H1 (cell line): ENCODE data around the gene DUSP10. TPM values are rescaled to one million over a fixed set of nuclear protein-coding genes. Genes with fewer than 3 reads are reported as not detected.

Experiments used
- CEBPB ChIP-seq: IDR thresholded peaks from 2 replicates; pipeline ENCODE4 v1.6.1; 2012; ENCODE audit warnings: low read depth, low read length
- PHF8 ChIP-seq: fragments of 200-600 bp; sonication (generic); conservative IDR thresholded peaks from 2 replicates; pipeline ENCODE4 v1.7.1; 2012; ENCODE audit warnings: low read depth, mild to moderate bottlenecking, inconsistent platforms, low read length, moderate library complexity
- SRF ChIP-seq: IDR thresholded peaks from 2 replicates; pipeline ENCODE4 v1.6.1; 2011; ENCODE audit warnings: mild to moderate bottlenecking, low read depth, low read length, moderate library complexity
- polyA plus RNA-seq, 7 experiments: library from polyadenylated mRNA; depleted of rRNA in 3 of 7; stranded (reverse) in 5 of 7; unstranded in 2 of 7; fragments of >200 nt in 5 of 7; fragments of 200-250 nt in 2 of 7; gene quantifications; 1 replicate in 5 of 7; 2 replicates in 1 of 7; 4 replicates in 1 of 7; pipeline versions ENCODE4 v1.2.1 to v1.2.3, GENCODE V29; 2011 to 2013; ENCODE audit warnings: missing spikeins in 2 of 7, mixed read lengths in 2 of 7
- total RNA-seq: library from RNA; stranded (reverse); fragmentation: NEBNext Ultra II Directional; extraction: Animal tissue kit (Norgen Biotek cat#: 25700); gene quantifications from 2 replicates; pipeline ENCODE4 v1.2.1, GENCODE V29; 2021
- TF ChIP-seq, protein P1 (sequence below): fragments of 300-600 bp; sonication (generic); IDR thresholded peaks from 2 replicates; pipeline ENCODE4 v1.7.1; 2012; ENCODE audit warnings: low read length, moderate library complexity, mild to moderate bottlenecking, inconsistent platforms; ENCODE audit not compliant: insufficient replicate concordance
- TF ChIP-seq, protein P2 (sequence below): IDR thresholded peaks from 2 replicates; pipeline ENCODE4 v1.6.1; 2012; ENCODE audit warnings: inconsistent platforms
- TF ChIP-seq, protein P3 (sequence below): IDR thresholded peaks from 2 replicates; pipeline ENCODE4 v1.6.1; 2012; ENCODE audit warnings: low read length, inconsistent platforms
- TF ChIP-seq, protein P4 (sequence below): IDR thresholded peaks from 2 replicates; pipeline ENCODE4 v1.6.1; 2012; ENCODE audit warnings: inconsistent platforms

DUSP10 gene
- total and polyA plus RNA-seq, 2 of the 8 experiments (the other 6 are each of a cell fraction or from before 2014, with no cell fraction given), result 1.2 TPM

DNA sequence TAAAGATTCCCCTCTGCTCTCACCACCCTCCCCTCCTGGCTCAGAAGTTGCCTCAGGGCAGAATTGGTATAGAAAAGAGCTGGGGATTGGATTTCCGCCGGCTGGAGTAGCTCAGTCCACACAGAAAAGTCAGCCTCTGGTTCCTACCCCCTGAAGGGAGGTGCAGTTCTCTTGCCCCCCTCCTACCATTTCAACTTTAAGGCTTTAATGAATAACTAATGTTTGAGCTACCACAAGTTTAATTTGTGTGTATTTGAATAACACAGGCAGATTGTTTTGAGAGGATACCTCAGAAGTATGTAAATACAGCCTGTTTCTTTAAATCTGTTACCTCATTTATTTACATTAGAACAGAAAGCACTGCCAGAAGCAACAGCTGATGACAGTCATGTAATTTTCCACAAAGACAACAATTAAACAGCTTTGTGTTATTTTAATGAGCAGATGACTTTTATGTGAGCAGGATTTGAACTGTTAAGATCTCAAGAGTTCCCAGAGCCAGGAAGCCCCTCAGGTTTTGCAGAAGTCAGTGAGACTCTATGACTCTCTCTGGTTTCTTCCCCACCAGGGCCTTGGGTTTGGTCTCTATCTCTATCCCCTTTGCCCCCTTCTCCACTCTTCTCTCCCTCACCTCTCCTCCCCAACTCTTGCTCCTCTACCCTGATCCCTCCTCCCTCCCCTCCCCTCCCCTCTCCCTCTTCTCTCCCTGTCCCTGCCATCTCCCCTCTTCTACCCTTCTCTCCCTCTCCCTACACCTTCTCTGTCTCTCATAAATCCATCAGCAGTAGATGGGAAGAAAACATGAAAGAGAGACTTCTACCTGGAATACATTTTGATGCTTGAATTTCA is 26.3 kb downstream of the DUSP10 start (continued):
- TF ChIP-seq, protein P1, sequence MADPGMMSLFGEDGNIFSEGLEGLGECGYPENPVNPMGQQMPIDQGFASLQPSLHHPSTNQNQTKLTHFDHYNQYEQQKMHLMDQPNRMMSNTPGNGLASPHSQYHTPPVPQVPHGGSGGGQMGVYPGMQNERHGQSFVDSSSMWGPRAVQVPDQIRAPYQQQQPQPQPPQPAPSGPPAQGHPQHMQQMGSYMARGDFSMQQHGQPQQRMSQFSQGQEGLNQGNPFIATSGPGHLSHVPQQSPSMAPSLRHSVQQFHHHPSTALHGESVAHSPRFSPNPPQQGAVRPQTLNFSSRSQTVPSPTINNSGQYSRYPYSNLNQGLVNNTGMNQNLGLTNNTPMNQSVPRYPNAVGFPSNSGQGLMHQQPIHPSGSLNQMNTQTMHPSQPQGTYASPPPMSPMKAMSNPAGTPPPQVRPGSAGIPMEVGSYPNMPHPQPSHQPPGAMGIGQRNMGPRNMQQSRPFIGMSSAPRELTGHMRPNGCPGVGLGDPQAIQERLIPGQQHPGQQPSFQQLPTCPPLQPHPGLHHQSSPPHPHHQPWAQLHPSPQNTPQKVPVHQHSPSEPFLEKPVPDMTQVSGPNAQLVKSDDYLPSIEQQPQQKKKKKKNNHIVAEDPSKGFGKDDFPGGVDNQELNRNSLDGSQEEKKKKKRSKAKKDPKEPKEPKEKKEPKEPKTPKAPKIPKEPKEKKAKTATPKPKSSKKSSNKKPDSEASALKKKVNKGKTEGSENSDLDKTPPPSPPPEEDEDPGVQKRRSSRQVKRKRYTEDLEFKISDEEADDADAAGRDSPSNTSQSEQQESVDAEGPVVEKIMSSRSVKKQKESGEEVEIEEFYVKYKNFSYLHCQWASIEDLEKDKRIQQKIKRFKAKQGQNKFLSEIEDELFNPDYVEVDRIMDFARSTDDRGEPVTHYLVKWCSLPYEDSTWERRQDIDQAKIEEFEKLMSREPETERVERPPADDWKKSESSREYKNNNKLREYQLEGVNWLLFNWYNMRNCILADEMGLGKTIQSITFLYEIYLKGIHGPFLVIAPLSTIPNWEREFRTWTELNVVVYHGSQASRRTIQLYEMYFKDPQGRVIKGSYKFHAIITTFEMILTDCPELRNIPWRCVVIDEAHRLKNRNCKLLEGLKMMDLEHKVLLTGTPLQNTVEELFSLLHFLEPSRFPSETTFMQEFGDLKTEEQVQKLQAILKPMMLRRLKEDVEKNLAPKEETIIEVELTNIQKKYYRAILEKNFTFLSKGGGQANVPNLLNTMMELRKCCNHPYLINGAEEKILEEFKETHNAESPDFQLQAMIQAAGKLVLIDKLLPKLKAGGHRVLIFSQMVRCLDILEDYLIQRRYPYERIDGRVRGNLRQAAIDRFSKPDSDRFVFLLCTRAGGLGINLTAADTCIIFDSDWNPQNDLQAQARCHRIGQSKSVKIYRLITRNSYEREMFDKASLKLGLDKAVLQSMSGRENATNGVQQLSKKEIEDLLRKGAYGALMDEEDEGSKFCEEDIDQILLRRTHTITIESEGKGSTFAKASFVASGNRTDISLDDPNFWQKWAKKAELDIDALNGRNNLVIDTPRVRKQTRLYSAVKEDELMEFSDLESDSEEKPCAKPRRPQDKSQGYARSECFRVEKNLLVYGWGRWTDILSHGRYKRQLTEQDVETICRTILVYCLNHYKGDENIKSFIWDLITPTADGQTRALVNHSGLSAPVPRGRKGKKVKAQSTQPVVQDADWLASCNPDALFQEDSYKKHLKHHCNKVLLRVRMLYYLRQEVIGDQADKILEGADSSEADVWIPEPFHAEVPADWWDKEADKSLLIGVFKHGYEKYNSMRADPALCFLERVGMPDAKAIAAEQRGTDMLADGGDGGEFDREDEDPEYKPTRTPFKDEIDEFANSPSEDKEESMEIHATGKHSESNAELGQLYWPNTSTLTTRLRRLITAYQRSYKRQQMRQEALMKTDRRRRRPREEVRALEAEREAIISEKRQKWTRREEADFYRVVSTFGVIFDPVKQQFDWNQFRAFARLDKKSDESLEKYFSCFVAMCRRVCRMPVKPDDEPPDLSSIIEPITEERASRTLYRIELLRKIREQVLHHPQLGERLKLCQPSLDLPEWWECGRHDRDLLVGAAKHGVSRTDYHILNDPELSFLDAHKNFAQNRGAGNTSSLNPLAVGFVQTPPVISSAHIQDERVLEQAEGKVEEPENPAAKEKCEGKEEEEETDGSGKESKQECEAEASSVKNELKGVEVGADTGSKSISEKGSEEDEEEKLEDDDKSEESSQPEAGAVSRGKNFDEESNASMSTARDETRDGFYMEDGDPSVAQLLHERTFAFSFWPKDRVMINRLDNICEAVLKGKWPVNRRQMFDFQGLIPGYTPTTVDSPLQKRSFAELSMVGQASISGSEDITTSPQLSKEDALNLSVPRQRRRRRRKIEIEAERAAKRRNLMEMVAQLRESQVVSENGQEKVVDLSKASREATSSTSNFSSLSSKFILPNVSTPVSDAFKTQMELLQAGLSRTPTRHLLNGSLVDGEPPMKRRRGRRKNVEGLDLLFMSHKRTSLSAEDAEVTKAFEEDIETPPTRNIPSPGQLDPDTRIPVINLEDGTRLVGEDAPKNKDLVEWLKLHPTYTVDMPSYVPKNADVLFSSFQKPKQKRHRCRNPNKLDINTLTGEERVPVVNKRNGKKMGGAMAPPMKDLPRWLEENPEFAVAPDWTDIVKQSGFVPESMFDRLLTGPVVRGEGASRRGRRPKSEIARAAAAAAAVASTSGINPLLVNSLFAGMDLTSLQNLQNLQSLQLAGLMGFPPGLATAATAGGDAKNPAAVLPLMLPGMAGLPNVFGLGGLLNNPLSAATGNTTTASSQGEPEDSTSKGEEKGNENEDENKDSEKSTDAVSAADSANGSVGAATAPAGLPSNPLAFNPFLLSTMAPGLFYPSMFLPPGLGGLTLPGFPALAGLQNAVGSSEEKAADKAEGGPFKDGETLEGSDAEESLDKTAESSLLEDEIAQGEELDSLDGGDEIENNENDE, result peak; percentile 90
- TF ChIP-seq, protein P2, sequence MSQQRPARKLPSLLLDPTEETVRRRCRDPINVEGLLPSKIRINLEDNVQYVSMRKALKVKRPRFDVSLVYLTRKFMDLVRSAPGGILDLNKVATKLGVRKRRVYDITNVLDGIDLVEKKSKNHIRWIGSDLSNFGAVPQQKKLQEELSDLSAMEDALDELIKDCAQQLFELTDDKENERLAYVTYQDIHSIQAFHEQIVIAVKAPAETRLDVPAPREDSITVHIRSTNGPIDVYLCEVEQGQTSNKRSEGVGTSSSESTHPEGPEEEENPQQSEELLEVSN, result no peak
- TF ChIP-seq PHF8 (no peak), CEBPB (0 out of 2 replicates have a peak, but pooled peaks have one; percentile 14), SRF (no peak)
- TF ChIP-seq, protein P3, sequence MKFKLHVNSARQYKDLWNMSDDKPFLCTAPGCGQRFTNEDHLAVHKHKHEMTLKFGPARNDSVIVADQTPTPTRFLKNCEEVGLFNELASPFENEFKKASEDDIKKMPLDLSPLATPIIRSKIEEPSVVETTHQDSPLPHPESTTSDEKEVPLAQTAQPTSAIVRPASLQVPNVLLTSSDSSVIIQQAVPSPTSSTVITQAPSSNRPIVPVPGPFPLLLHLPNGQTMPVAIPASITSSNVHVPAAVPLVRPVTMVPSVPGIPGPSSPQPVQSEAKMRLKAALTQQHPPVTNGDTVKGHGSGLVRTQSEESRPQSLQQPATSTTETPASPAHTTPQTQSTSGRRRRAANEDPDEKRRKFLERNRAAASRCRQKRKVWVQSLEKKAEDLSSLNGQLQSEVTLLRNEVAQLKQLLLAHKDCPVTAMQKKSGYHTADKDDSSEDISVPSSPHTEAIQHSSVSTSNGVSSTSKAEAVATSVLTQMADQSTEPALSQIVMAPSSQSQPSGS, result peak; percentile 92
- TF ChIP-seq, protein P4, sequence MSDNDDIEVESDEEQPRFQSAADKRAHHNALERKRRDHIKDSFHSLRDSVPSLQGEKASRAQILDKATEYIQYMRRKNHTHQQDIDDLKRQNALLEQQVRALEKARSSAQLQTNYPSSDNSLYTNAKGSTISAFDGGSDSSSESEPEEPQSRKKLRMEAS, result no peak
